Anterior cingulate cortex (tissue), 58 donors: ENCODE data around the gene TUFM.
"Not testable (repeated sequence)": the region's sequence is repeated elsewhere in the genome, so short reads cannot be mapped to it uniquely, and the experiment has no call there.

ENCODE experiments used
- DNase-seq, 58 donors: peaks; one replicate each; lab custom pipeline; 2025; lab: John Stamatoyannopoulos, UW

The TUFM gene

GRCh38 chr16:28876019-28876659 is 30.0 kb upstream of the TUFM start:
- DNase-seq, result peak in 1 of 58 donors; percentile 11

GRCh38 chr16:28875134-28876018 is 29.2 kb upstream of the TUFM start:
- DNase-seq, result no peak

- DNase-seq, result no peak
These were observed 28.3 kb upstream of the TUFM start for GRCh38 chr16:28874406-28874805.

- no peak for DNase-seq
These were observed 27.5 kb upstream of the TUFM start for GRCh38 chr16:28873543-28874201.

DNA sequence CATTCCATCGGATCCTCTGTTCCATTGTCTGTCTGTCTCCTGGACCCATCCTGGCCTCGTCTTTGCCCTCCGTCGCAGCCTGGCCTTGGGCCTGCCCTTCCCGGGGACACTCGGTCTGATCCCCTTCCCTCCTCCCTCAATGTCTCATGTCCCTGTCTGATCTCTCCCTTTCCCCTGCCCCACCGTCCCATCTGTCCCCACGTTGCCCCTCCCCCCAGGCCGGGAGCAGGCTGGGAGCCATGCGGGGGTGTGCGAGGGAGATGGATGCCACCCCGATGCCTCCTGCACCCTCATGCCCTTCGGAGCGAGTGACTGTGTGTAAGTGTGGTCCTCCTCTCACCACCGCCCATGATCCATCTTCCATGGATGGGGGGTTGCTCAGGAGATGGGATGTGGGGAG is 26.8 kb upstream of the TUFM start:
- DNase-seq, result no peak

- DNase-seq, result no peak
These were observed 23.1 kb upstream of the TUFM start for GRCh38 chr16:28869201-28869600.

GRCh38 chr16:28867646-28868045 is 21.5 kb upstream of the TUFM start:
- not testable (repeated sequence) for DNase-seq

- DNase-seq, result no peak
These were observed 21.1 kb upstream of the TUFM start for GRCh38 chr16:28867241-28867640.

DNA sequence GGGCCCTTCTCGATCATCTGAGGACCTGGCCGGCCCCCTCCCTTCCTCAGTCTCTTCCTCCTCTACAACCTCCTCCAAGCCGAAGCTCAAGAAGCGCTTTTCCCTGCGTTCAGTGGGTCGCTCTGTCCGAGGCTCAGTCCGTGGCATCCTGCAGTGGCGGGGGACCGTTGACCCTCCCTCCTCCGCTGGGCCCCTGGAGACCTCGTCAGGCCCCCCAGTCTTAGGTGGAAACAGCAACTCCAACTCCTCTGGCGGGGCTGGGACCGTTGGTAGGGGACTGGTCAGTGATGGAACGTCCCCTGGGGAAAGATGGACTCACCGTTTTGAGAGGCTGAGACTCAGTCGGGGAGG is 20.3 kb upstream of the TUFM start:
- DNase-seq, result no peak

DNA sequence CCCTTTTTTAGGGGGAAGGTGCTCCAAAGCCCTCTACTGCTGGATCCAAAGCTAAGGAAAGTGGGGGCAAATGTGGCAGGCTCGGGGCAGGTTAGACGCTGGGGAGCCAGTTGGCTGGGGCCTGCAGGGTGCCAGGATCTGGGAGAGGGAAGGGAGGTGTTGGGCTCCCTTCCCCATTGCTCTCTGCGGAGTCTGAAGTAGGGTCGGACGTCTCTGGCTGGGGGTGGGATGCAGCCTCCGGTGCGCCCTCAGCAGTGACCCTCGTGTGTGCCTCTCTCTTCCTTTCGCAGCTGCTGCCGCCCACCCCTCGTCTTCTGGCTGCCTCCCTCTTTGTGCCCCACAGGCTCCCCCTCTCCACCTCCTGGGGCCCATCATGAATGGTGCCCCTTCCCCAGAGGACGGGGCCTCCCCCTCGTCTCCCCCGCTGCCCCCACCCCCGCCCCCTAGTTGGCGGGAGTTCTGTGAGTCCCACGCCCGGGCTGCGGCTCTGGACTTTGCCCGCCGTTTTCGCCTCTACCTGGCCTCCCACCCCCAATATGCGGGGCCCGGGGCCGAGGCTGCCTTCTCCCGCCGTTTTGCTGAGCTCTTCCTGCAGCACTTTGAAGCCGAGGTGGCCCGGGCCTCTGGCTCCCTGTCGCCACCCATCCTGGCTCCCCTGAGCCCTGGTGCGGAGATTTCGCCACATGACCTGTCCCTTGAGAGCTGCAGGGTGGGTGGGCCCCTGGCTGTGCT is 19.7 kb upstream of the TUFM start:
- DNase-seq, result no peak

- no peak for DNase-seq
These were observed 19.0 kb upstream of the TUFM start for GRCh38 chr16:28865001-28865688.

- peak in 12 of 58 donors; percentile 13 to 58 (median 42) for DNase-seq
These were observed 18.0 kb upstream of the TUFM start for GRCh38 chr16:28863929-28864793.

- no peak for DNase-seq
These were observed 13.2 kb upstream of the TUFM start for GRCh38 chr16:28859326-28859725.

DNA sequence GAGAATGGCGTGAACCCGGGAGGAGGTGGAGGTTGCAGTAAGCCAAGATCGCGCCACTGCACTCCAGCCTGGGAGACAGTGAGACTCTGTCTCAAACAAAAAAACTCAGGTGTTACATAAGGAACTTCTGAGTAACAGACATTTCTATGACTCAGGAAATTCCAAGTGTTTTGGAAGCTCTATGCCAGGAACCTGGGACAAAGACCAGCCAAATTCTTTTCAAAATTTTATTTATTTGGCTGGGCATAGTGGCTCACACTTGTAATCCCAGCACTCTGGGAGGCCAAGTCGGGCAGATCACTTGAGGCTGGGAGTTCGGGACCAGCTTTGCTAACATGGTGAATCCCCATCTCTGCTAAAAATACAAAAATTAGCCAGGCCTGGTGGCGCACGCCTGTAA is 12.3 kb upstream of the TUFM start:
- DNase-seq, result no peak

GRCh38 chr16:28846933-28847273 is 755 bp upstream of the TUFM start:
- peak in 9 of 58 donors; percentile 17 to 63 (median 38) for DNase-seq

DNA sequence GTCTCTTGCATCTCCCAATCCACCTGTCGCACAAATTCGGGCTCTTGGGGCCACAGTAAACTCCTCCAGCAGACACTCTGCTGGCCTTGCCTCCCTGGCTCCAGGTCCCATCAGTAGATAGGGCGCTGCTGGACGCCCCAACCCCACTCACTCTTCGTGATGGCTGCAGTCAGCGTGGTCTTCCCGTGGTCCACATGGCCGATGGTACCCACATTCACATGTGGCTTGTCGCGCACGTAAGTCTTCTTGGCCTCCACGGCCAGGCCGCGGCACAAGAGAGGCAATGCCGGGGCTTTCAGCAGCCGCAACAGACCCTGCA is 428 bp downstream of the TUFM start:
- peak in 1 of 58 donors; percentile 55 for DNase-seq

DNA sequence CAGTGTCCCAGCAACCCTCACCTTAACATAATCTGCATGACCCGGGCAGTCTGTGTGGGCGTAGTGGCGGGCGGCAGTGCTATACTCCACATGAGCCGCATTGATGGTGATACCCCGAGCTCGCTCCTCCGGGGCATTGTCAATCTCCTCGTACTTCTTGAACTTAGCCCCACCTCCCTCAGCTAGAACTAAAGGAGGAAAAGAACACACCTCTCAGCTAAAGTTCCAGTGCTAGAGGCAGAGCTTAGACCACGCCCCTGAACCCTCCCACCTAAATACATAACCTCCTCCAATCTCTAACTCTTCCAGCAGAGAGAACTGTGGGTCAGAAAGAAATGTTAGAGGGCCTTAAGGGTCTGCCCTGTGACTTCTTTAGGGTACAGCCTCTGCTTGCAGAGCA is 855 bp downstream of the TUFM start:
- no peak for DNase-seq

GRCh38 chr16:28844226-28844885 is 1.8 kb downstream of the TUFM start:
- DNase-seq, result no peak

DNA sequence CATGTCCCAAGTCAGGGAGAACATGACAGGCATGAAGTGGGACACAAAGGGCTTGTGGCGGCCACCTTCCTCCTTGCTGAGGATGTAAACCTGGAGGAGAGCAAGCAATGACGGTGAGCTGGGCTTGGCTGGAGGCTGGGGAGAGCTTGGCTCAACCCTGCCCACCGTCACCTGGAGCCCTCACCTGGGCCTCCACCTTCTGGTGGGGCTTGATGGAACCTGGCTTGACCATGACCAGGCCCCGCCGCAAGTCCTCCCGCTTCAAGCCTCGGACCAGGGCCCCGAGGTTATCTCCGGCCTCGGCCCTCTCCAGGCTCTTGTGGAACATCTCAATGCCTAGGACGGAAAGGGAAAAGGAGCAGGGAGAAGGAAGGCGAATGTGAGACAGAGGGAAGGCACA is 2.4 kb downstream of the TUFM start:
- DNase-seq, result no peak
